Esophagus (tissue), 2 donors: Measurements from ENCODE around the gene OSTF1. TPM values are rescaled to one million over a fixed set of nuclear protein-coding genes. Genes with fewer than 3 reads are reported as not detected.

ENCODE experiments used
- H3K27ac ChIP-seq, 2 donors: one replicate each; pipeline ENCODE4 v1.5.1; 2013; ENCODE audit warnings: low read depth in 2 of 2, mild to moderate bottlenecking in 2 of 2, inconsistent platforms in 1 of 2, low read length in 1 of 2, moderate library complexity in 1 of 2
- H3K27me3 ChIP-seq, 2 donors: one replicate each; pipeline ENCODE4 v1.6.1; 2013; ENCODE audit warnings: low read length in 2 of 2, control low read depth in 1 of 2, mild to moderate bottlenecking in 1 of 2; ENCODE audit not compliant: insufficient read depth in 2 of 2, control insufficient read depth in 1 of 2
- H3K36me3 ChIP-seq, 2 donors: one replicate each; pipeline ENCODE4 v1.6.1; 2013; ENCODE audit warnings: low read length in 1 of 2; ENCODE audit not compliant: control insufficient read depth in 2 of 2, insufficient read depth in 2 of 2
- H3K4me1 ChIP-seq, 2 donors: one replicate each; pipeline ENCODE4 v1.6.1; 2013; ENCODE audit warnings: low read length in 1 of 2; ENCODE audit not compliant: control insufficient read depth in 2 of 2, insufficient read depth in 2 of 2
- H3K4me3 ChIP-seq, 2 donors: one replicate each; pipeline ENCODE4 v1.5.1; 2013; ENCODE audit warnings: low read length in 2 of 2, mild to moderate bottlenecking in 2 of 2, low read depth in 1 of 2, moderate library complexity in 1 of 2
- H3K9me3 ChIP-seq, 2 donors: one replicate each; pipeline ENCODE4 v1.6.1; 2013; ENCODE audit warnings: mild to moderate bottlenecking in 2 of 2, low read depth in 1 of 2, low read length in 1 of 2, moderate library complexity in 1 of 2; ENCODE audit not compliant: control insufficient read depth in 2 of 2, insufficient read depth in 1 of 2
- WGBS, 2 donors: extraction: QIAGEN DNeasy Blood & Tissue Kit; methylation state at CpG; one replicate each; pipeline ENCODE4 v1.1.7; 2013; 5-methylcytosine and 5-hydroxymethylcytosine counted together
- polyA plus RNA-seq, 2 donors: library from polyadenylated mRNA; stranded (reverse); fragments of 200-250 nt; gene quantifications; one replicate each; pipeline ENCODE4 v1.2.3, GENCODE V29; 2013
- donor health status: healthy with polysubstance abuse.
- donor health status: Bipolar disorder and iron deficiency.

The OSTF1 gene
- polyA plus RNA-seq, 2 donors: 99.6 to 127 TPM

GRCh38 chr9:75168270-75169178 is 80.2 kb downstream of the OSTF1 start:
- Histone ChIP-seq H3K4me1 (no peaks in the 10 kb centered on the region), H3K9me3 (no peaks in the 10 kb centered on the region), H3K36me3 (peaks cover 0 to 8% of the 10 kb centered on the region in 2 donors), H3K4me3 (no peak overlapping the region), H3K27me3 (no peaks in the 10 kb centered on the region), H3K27ac (no peak overlapping the region)
- WGBS, 2 donors: 66 to 79% methylated on average over 2 of the region's 2 CpGs

GRCh38 chr9:75169623-75170022 is 81.3 kb downstream of the OSTF1 start:
- no peak overlapping the region for H3K4me3 ChIP-seq
- H3K36me3 ChIP-seq: peaks cover 0 to 4% of the 10 kb centered on the region in 2 donors
- H3K27ac ChIP-seq: no peak overlapping the region
- no peaks in the 10 kb centered on the region for H3K4me1 ChIP-seq
- H3K27me3 ChIP-seq: no peaks in the 10 kb centered on the region
- 56 to 73% methylated on average over 4 of the region's 4 CpGs for whole genome bisulfite sequencing, 2 donors
- H3K9me3 ChIP-seq: no peaks in the 10 kb centered on the region

- no peak overlapping the region for H3K4me3 ChIP-seq
- no peak overlapping the region for H3K27ac ChIP-seq
- no peaks in the 10 kb centered on the region for H3K4me1 ChIP-seq
- no peaks in the 10 kb centered on the region for H3K9me3 ChIP-seq
- no peaks in the 10 kb centered on the region for H3K27me3 ChIP-seq
- H3K36me3 ChIP-seq: peaks cover 0 to 4% of the 10 kb centered on the region in 2 donors
- 88 to 95% methylated on average over 2 of the region's 2 CpGs for WGBS, 2 donors
Measured at GRCh38 chr9:75170898-75171360, 82.6 kb downstream of the OSTF1 start.

GRCh38 chr9:75175395-75175794 is 87.1 kb downstream of the OSTF1 start:
- Histone ChIP-seq H3K27ac (no peak overlapping the region), H3K9me3 (no peaks in the 10 kb centered on the region), H3K4me3 (no peak overlapping the region), H3K36me3 (peaks cover 0 to 4% of the 10 kb centered on the region in 2 donors), H3K27me3 (no peaks in the 10 kb centered on the region), H3K4me1 (no peaks in the 10 kb centered on the region)
- WGBS, 2 donors: 83 to 90% methylated on average over 6 of the region's 6 CpGs

- H3K4me1 ChIP-seq: no peaks in the 10 kb centered on the region
- H3K36me3 ChIP-seq: peaks cover 0 to under 1% of the 10 kb centered on the region in 2 donors
- H3K27ac ChIP-seq: no peak overlapping the region
- no peaks in the 10 kb centered on the region for H3K9me3 ChIP-seq
- H3K4me3 ChIP-seq: no peak overlapping the region
- no peaks in the 10 kb centered on the region for H3K27me3 ChIP-seq
Measured at GRCh38 chr9:75176037-75176436, 87.7 kb downstream of the OSTF1 start.

GRCh38 chr9:75181750-75182149 is 93.4 kb downstream of the OSTF1 start:
- H3K36me3 ChIP-seq: peaks cover 0 to 4% of the 10 kb centered on the region in 2 donors
- H3K27ac ChIP-seq: peak overlapping the region; percentile 81 to 84
- H3K4me1 ChIP-seq: no peaks in the 10 kb centered on the region
- no peaks in the 10 kb centered on the region for H3K27me3 ChIP-seq
- no peak overlapping the region for H3K4me3 ChIP-seq
- H3K9me3 ChIP-seq: no peaks in the 10 kb centered on the region
- 48 to 56% methylated on average over 1 of the region's 1 CpG for WGBS, 2 donors

GRCh38 chr9:75183306-75183705 is 95.0 kb downstream of the OSTF1 start:
- Histone ChIP-seq H3K4me3 (no peak overlapping the region), H3K9me3 (no peaks in the 10 kb centered on the region), H3K36me3 (peaks cover 0 to 4% of the 10 kb centered on the region in 2 donors), H3K27ac (no peak overlapping the region), H3K4me1 (no peaks in the 10 kb centered on the region), H3K27me3 (no peaks in the 10 kb centered on the region)
- 94 to 96% methylated on average over 9 of the region's 9 CpGs for WGBS, 2 donors

GRCh38 chr9:75184471-75184870 is 96.2 kb downstream of the OSTF1 start:
- H3K36me3 ChIP-seq: peaks cover 0 to 4% of the 10 kb centered on the region in 2 donors
- WGBS, 2 donors: 81 to 85% methylated on average over 3 of the region's 3 CpGs
- H3K27me3 ChIP-seq: no peaks in the 10 kb centered on the region
- no peak overlapping the region for H3K4me3 ChIP-seq
- peak overlapping the region in 1 of 2 donors; percentile 31 for H3K27ac ChIP-seq
- no peaks in the 10 kb centered on the region for H3K4me1 ChIP-seq
- no peaks in the 10 kb centered on the region for H3K9me3 ChIP-seq

- WGBS, 2 donors: 44 to 47% methylated on average over 4 of the region's 4 CpGs
- Histone ChIP-seq H3K27me3 (no peaks in the 10 kb centered on the region), H3K4me1 (no peaks in the 10 kb centered on the region), H3K9me3 (no peaks in the 10 kb centered on the region), H3K36me3 (peaks cover 0 to 4% of the 10 kb centered on the region in 2 donors), H3K4me3 (no peak overlapping the region), H3K27ac (no peak overlapping the region)
Measured at GRCh38 chr9:75185585-75186170, 97.4 kb downstream of the OSTF1 start.
